GM20431 (cell line): ENCODE data around the gene DHFR.

ENCODE experiments used
- in situ Hi-C: fragments of 300-500 bp; cut with MseI, MboI; formaldehyde crosslinking; loops from one replicate; pipeline ENCODE4 v1.15.0; 2020; ENCODE audit warnings: low sequenced_read_pairs; ENCODE audit not compliant: unreplicated experiment

Gene DHFR

DNA sequence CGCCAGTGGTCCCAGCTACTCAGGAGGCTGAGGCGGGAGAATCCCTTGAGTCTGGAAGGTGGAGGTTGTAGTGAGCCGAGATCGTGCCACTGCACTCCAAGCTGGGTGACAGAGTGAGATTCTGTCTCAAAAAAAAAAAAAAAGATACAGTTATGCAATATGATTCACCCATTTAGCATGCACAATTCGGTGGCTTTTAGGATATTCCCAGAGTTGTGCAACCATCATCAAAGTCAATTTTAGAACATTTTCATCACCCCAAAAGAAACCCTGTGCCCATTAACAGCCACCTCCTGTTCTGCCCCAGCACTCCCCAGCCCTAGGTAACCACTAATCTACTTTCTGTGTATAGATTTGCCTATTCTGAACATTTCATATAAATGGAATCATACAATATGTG, 4.3 kb upstream of the DHFR start:
- in situ Hi-C loops = loop anchor here (25.0 kb wide), 1 partner anchor 172 kb away; the partner anchor contains the start of gene FAM151B

DNA sequence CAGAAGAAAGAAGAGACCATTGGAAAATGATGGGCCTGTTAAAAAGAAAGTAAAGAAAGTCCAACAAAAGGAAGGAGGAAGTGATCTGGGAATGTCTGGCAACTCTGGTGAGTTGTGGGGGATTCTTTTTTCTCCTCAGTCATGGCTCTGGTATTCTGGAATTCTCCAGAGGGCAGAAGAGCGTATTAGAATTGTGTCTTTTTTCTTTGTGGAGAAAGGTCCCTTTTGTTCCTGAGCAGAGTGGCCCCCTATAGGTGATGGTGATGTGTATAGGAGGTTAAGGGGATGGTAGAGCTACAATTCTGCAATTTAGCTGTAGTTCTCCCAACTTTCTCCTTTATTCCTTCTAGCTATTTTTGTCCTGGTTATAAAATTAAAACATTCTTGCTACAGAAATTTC, 1.6 kb upstream of the DHFR start:
- in situ Hi-C loops = loop anchor here (25.0 kb wide), 1 partner anchor 169 kb away; the partner anchor contains the start of gene FAM151B

DNA sequence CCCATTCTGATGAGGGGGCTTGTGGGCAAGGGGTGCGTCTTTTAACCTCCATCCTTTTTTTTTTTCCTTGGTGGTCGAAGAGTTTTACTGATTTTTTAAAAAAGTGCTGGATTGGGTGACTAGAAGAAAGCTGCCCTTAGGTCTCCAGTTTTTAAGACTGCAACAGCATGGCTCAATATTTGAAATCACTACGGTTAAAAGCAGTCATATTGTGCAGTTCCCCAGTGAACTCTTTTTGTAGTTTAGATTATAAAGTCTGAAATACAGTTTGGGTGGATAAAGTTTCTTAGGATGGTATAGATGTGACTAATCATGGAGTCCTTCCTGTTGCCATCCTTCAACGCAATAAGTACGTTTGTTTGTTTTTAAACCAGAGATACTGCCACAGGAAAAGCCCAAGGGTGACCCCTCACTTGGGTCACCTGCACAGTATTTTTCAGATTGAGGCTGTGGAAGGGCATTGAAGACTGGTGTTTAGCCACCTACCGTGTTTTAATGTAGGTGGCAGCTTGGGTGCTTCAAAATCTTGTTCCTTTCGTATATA, 520 bp upstream of the DHFR start:
- in situ Hi-C loops = loop anchor here (25.0 kb wide), 1 partner anchor 168 kb away; the partner anchor contains the start of gene FAM151B

DNA sequence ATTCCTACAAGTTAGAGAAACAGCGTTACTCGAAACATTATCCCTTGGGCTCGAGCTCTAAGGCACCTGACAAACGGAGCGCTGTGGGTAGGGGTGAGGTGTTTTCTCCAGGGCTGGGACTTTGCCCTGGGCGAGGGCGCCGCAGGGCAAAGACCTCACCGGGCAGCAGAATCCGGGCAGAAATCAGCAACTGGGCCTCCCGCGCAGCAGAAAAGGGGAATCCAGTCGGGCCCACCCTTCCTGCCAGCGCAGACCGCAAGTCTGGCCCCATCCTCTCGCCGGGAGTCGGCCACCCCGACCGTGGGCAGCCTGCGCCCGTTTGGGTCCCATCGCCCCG, 761 bp downstream of the DHFR start:
- in situ Hi-C loops = loop anchor here (25.0 kb wide), 1 partner anchor 167 kb away; the partner anchor contains the start of gene FAM151B

DNA sequence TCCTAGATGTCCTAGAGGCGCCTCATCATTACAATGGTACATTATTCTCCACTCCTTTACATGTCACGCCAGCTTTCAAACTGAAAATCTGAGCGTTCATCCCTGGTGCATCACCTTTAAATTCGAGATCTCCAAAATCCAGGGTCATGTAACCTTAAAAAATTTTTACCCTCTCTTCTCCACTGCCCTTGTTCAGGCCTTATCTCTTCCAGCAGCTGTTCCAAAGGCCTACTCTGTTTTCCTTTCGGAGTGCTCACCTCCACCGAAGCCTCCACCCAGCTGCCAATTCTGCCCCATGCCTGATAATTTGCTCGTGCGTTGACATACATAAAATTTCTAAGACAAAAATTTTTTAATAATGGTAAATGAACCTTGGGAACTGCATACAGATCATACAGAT, 1.3 kb downstream of the DHFR start:
- in situ Hi-C loops = loop anchor here (25.0 kb wide), 1 partner anchor 166 kb away; the partner anchor contains the start of gene FAM151B

DNA sequence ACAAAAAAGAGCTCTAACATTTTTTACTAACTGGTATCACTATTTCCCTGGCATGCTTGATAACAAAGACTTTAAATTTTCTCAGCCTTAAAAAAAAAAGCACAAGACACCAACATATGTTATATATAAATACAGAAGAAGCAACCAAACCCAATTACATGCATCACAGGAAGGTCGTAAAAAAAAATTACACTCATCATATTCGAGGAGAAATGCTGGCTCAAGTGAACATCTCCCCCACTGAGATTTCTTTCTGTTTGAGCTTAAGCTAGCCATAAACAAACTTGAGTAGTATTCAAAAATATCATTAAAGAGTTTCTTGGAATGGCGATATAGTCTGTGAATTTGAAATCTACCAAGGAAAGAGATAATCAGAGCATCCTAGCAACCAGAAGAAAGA, 7.9 kb downstream of the DHFR start:
- in situ Hi-C loops = no loop called here

DNA sequence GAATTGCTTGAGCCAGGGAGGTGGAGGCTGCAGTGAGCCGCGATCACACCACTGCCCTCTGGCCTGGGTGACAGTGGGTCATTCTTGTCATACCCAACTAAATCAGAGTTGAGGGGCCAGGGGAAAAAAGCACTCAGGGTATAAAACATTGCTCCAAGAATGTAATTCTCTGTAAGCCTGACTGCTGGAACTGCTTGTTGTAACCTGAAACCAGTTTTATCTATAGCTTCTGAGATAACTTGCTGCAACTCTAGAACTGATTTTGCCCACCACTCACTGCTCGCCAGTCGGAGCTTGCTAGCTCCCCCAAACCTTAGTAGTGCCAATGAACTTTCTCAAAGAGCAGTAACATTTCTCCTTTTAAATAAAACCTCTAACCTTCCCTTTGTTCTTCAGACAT, 9.9 kb downstream of the DHFR start:
- in situ Hi-C loops = no loop called here

DNA sequence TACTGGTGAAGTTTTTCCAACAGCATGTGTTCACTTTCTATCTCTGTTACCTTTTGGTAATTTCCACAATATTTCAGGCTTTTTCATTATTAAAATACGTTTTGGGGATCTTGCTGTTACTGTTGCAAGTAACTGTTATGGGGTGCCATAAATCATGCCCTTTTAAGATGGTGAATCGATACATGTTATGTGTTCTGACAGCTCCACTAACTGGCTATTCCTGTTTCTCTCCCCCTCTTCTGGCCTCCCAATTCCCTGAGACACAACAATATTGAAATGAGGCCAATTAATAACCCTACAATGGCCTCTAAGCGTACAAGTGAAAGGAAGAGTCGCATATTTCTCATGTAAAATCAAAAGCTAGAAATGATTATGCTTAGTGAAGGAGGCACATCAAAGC, 13.4 kb downstream of the DHFR start:
- in situ Hi-C loops = no loop called here

DNA sequence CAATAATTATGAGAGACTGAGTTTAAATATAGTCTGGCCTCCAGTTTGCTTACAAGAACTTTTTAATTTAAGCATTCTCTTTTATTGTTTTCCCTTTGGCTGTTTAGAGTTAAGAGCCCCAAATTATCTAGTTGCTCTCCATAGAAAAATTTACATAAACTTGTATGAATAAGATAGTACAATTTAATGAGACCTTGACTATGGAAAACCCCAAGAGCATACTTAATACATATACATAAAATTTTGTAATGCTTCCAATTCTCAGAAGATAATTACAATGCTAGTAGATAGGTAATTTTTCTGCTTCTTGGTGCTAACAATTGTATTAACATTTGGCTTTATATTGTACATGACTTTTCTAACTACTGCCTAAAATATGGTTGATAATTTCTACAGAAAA, 20.6 kb downstream of the DHFR start:
- in situ Hi-C loops = no loop called here

DNA sequence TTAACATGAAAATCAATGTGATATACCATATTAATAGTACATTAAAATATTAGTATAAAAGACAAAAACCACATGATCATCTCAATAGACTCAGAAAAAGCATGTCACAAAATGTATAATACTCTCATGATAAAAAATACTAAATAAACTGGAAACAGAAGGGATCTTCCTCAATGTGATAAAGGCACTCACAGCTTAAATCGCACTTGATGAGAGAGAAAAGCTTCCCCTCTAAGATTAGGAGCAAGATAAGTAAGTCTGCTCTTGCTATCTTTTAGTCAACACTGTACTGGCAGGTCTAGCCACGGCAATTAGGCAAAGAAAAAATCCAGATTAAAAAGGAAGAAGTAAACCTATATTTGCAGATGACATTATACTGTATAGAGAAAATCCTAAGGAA, 22.1 kb downstream of the DHFR start:
- in situ Hi-C loops = no loop called here

DNA sequence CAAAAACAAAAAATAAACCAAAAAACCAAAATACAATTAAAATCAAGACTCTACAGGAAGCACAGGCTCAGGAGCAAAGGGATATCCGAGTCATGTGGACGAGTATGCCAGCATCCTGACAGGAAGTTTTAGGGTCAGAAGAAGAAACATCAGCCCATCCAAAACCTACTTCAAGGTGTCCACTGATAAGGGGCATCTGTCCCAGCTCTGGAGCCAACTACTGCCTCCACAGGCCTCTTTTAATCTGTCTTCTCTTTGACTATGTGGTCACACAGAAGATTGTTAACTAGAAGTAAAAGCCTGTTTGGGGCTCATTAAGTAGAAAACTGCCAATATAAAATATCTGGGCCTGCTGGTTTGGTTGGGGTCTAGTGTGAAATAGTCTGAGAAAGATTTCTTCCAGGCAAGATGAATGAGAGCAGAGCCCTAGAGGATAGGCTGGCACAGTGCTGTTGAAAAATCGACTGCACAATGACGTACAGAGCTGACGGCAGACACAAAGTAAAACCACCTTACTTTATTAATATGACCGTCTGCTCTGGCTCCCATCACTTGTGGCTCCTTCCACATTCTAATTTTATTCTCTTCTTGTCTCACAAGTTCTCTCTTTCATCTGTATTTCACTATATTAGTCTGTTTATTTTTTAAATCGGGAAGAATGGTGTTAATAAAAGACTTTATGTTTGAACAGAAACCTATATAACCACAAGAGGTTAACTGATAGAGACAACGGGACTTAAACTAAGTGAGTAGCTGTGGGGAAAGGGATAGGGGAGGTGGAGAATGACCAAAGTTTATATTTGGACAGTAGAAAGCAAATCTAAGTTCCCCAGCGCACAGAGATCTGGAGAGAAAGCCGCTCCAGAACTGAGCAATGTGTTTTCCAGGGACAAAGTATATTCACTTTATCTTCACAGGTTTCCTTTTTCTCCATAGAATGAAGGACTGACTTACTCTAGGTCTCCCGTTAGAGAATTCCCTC, 23.2 kb downstream of the DHFR start:
- in situ Hi-C loops = no loop called here

DNA sequence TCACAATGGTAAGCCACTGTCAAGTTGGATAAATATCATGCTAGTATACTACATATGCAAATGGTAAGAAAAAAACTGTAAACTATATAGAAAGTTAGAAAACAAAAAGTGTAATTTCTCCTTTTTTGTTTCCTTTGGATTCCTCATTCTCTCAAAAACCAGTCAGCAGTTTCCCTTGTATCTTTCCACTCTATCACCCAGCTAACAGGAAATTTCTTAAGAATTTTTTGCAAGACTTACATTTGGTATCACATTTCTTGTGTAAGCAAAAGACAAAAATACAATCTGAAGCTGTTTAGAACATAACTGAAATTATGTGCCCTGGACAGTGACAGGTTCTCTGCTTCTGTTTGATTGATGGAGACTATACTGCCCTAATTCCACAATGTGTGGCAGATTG, 25.5 kb downstream of the DHFR start:
- in situ Hi-C loops = no loop called here

DNA sequence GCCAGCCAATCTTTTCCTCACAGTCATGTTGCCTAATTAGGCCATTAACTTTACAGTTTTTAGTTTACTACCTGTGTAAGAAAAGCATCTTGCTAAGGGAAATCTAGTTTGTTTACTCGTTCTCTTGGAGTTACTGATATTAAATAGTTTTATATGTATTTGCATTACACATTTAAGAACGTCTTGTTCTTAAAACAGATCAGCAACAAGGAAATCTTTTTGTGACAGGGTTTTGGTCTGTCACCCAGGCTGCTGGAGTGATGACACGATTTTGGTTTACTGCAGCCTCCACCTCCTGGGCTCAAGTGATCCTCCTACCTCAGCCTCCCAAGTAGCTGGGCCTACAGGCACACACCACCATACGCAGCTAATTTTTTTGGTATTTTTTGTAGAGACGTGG, 29.6 kb downstream of the DHFR start:
- in situ Hi-C loops = no loop called here

DNA sequence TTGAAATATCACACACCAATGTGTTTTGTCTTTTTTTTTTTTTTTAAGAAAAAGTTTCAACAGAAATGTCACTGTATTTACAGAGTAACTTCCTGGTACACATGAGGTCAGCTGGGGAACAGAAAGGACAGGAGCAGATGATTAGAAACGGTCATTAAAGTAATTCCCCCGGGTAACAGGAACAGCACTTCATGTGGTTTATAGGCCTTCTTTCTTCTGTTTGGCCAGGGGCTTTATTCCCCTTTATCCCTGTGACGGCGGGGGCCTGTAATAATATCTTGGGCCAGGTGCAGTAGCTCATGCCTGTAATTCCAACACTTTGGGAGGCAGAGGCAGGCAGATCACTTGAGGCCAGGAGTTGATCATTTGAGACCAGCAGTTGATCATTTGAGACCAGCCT, 30.8 kb downstream of the DHFR start:
- in situ Hi-C loops = no loop called here

DNA sequence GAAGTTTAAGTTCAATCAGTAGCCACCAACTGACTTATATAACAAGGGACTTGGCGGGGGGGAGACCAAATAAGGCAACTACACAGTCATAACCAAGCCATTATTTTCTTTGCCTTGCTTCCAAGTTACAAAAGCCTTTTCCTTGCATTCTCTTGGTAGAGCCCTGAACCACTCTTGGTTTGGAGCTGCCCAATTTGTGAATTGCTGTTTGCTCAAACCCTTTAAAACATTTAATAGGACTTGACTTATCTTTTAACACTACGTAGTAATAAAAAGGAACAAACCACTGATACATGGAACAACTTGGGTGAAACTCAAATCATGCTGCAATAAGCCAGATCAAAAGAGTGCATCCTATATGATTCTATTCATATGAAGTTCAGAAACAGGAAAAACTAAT, 32.0 kb downstream of the DHFR start:
- in situ Hi-C loops = no loop called here

DNA sequence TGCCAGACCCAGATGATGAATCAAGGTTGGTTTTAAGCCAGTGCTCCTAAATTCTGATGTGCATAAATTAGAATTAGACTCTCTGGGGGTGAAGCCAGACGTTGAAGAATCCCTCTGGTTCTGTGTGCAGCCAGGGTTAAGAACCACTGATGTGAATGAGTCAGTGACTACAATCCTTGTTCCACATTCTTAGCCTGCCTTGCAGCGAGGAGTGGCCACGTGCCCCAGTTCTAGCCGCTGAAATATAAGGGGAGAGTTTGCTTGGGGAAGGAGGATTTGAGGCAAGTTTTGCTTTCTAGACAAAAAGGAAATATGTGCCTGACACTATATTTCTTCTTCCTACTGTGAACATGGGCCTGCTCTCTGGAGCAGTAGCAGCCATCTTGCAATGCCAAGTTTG, 34.6 kb downstream of the DHFR start:
- in situ Hi-C loops = no loop called here

DNA sequence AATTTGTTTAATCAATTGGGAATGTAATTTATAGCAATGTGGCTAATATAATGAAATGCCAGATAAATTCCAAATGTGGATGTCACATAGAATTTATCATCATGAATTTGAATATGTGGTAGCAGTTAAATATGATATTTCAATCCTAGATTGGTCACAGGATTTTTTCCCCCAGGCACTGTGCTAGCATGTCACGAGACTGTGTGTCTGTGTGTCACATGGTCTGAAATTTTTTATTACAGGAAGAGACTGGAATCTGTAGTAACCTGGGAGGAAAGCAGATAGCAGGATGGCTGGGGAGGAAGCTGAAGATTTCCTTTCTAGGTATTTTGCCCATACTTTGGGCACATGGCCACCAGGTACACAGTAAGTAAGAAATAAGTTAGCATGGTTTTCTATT, 35.7 kb downstream of the DHFR start:
- in situ Hi-C loops = no loop called here

DNA sequence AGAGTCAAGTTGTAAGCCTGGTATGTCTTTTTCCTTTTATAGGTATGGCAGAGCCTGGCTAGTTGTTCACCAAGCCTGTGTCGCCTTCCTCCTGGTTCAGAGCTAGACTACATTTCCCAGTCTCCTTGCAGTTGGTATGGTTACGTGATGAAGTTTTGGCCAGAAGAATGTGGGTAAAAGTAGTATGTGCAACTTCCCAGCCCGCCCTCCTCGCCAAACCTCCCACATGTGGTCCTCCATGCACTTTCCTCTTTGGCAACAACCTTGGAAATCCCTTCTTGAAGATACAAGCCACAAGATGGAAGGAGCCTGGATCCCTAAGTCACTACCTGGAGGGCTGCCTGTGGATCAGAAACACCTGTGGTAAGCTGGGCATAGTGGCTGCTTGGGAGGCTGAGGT, 36.3 kb downstream of the DHFR start:
- in situ Hi-C loops = no loop called here

DNA sequence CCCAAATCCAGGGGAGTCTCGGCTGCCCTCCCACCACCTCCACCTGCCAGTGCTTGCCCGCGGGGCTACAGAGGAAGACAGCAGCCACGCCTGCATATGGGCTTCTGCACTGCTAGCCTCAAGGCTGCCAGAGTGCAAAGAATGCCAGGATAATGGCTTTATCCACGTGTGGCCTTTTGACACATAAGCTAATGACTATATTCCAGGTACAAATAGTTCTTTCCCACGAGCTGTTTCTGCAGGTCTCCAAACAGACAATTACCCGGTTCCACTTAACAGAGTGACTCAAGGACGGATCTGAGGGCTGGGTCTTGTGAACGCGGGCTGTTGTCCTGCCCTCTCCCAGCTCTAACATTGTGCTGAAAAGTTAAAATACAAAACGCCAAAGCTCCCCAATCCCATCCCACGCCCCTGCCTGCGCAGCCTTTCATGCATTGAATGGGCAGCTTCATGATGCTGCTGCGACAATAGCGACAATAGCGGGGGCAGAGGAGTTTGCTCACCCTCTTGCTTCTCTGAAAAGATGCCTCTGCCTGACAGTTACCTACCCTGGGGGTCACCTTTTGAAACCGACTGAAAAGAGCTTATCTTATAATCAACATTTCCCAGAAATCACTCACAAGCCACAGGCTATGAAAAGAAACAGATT, 39.4 kb downstream of the DHFR start:
- in situ Hi-C loops = no loop called here

DNA sequence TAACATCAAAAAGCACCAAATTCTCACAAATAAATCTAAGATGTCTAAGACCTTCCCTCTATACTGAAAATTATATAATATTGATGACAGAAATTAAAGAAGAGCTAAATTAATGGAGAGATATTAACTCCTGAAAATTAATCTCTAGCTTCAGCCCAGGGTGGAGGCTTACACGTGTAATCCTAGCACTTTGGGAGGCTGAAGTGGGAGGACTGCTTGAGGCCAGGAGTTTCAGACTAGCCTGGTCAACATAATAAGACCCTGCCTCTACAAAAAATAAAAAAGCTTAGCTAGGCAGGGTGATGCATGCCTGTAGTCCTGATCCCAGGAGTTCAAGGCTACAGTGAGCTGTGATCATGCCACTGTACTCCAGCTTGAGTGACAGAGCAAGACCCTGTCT, 45.1 kb downstream of the DHFR start:
- in situ Hi-C loops = no loop called here

DNA sequence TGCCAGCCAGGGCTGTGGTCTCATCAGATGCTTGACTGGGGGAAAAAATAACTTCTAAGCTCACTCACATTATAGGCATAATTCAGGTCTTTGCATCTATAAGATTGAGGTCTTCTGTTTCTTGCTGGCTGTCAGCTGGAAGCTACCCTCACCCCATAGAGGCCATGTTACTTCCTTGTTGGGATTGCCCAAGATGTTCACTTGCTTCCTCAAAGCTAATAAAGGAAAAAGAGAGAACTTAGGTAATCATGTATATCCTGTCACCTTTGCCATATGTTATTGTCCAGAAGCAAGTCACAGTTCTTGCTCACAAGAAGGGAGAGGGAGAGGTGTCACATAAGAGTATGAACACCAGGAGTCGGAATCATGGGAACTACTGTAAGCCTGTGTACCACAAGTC, 46.1 kb downstream of the DHFR start:
- in situ Hi-C loops = no loop called here
